Measurements from ENCODE around the gene ADGRV1.
"Not testable (repeated sequence)": the region's sequence is repeated elsewhere in the genome, so short reads cannot be mapped to it uniquely, and the experiment has no call there.

ADGRV1 gene

DNA sequence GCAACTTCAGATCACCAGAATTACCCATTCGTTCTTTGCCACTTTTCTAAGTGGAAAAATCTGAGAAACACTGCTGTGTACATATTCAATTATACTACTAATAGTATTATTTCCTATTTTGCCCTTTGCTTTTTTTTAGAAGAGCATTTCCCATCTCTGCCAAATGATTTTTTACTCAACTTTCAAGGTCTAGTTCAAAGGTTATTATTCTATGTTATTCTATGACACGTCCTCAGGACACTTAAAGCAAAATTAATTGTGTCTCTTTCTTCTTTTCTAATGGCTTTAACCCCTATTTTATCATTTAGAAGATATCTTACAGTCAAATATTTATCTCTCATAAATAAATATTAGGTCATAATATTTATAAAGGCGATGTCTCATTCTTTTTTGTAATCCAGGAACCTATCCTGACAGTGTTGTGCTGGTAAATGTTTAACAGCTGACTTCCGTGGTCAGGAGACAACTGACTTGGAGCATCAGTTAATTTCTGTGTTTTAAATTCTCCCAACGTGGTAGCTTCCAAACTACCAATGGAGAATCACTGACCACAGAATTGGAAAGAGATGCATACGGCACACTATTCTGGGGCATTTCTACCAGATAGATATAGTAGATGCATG lies 449.3 kb downstream of the ADGRV1 start:
- DNase-seq (ENCODE audit: low spot score in 2 of 2), result no peak
- no peak overlapping the region for H3K4me3 Mint-ChIP-seq
- ATAC-seq (replicated peaks; ENCODE audit: extremely low read depth, poor library complexity, severe bottlenecking), result no peak
- H3K27ac Mint-ChIP-seq (ENCODE audit: low read depth), result no peak overlapping the region
- H3K27me3 Mint-ChIP-seq, result peaks cover 44% of the 10 kb centered on the region
- peaks cover under 1% of the 10 kb centered on the region for H3K9me3 Mint-ChIP-seq
- H3K36me3 Mint-ChIP-seq (ENCODE audit: insufficient read depth), result no peaks in the 10 kb centered on the region
- no peaks in the 10 kb centered on the region for H3K4me1 Mint-ChIP-seq

DNA sequence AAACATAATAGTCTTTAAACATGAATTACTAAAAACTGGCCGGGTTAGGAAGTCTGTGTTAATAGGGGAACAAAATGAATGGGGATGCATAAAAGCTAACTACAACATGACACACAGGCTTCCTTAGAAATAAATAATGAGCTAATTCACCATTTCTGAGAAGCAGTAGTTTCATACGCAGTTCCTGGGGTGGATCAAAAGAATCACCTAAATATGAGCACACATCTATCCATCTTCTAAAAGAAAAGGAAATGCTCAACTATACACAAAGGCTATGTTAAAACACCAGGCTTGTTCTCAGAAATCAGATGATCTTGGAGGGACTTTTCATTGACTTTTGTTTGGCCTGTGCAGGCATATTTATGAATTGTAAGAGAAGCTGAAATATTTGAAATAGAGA lies 451.5 kb downstream of the ADGRV1 start:
- no peaks in the 10 kb centered on the region for H3K4me1 Mint-ChIP-seq
- DNase-seq (ENCODE audit: low spot score in 2 of 2) (no peak), ATAC-seq (replicated peaks; ENCODE audit: extremely low read depth, poor library complexity, severe bottlenecking) (no peak)
- H3K27me3 Mint-ChIP-seq, result peaks cover 25% of the 10 kb centered on the region
- peaks cover 8% of the 10 kb centered on the region for H3K9me3 Mint-ChIP-seq
- H3K36me3 Mint-ChIP-seq (ENCODE audit: insufficient read depth), result peaks cover 1% of the 10 kb centered on the region
- H3K4me3 Mint-ChIP-seq, result no peak overlapping the region
- H3K27ac Mint-ChIP-seq (ENCODE audit: low read depth), result no peak overlapping the region

DNA sequence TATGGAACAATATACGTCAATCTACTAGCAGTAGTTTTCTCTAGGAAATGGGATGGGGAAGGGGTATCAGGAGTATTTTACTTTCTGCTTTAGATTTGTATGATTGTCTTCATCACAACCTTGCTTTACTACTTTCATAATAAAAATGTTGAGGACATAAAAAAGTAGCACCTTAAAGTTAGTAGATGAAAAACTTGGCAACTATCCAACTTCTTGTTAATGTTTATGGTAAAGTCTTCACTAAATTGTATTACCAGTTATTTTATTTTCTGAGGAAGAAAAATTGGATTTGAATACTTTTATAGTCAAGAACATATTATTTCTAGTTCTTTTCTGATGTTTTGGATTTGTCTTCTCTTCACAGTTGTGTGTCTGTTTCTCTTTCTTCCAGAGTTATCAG lies 452.4 kb downstream of the ADGRV1 start:
- Mint-ChIP-seq H3K27ac (ENCODE audit: low read depth) (no peak overlapping the region), H3K9me3 (peaks cover 8% of the 10 kb centered on the region), H3K4me1 (no peaks in the 10 kb centered on the region), H3K36me3 (ENCODE audit: insufficient read depth) (peaks cover 1% of the 10 kb centered on the region), H3K4me3 (no peak overlapping the region), H3K27me3 (peaks cover 35% of the 10 kb centered on the region)
- no peak for ATAC-seq (replicated peaks; ENCODE audit: extremely low read depth, poor library complexity, severe bottlenecking)
- DNase-seq (ENCODE audit: low spot score in 2 of 2), result no peak

DNA sequence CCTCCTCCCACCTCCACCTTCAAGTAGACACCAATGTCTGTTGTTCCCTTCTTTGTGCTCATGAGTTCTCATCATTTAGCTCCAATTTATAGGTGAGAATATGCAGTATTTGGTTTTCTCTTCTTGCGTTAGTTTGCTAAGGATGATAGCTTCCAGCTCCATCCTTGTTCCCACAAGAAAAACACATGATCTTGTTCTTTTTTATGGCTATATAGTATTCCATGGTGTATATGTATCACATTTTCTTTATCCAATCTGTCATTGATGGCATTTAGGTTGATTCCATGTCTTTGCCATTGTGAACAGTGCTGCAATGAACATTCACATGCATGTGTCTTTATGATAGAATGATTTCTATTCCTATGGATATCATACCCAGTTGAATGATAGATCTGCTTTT lies 454.3 kb downstream of the ADGRV1 start:
- H3K27me3 Mint-ChIP-seq, result peaks cover 34% of the 10 kb centered on the region
- ATAC-seq (replicated peaks; ENCODE audit: extremely low read depth, poor library complexity, severe bottlenecking); H3K27ac Mint-ChIP-seq (ENCODE audit: low read depth); H3K4me1 Mint-ChIP-seq; H3K9me3 Mint-ChIP-seq; H3K4me3 Mint-ChIP-seq; DNase-seq (ENCODE audit: low spot score in 2 of 2); H3K36me3 Mint-ChIP-seq (ENCODE audit: insufficient read depth): not testable (repeated sequence)

DNA sequence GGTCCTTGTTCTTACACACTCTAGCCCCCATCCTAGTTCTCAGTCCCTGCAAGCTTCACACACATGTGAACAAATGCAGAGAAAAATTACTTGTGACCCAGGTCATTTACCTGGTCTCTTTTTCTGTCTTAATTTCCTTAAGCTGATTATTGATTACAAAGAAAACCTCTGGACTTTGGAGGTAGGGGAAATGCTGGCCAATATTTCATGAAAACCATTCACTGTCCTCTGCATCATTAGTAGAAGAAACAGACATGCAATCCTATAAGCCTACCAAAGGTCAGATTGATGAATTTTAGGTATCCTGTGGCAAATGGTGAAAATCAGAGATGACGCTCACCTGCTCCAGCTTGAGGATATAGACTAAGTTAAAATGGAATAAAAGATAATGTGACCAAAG lies 457.7 kb downstream of the ADGRV1 start:
- Mint-ChIP-seq H3K9me3 (peaks cover 8% of the 10 kb centered on the region), H3K27ac (ENCODE audit: low read depth) (no peak overlapping the region), H3K4me3 (no peak overlapping the region), H3K4me1 (no peaks in the 10 kb centered on the region), H3K27me3 (peaks cover 47% of the 10 kb centered on the region), H3K36me3 (ENCODE audit: insufficient read depth) (peaks cover 1% of the 10 kb centered on the region)
- ATAC-seq (replicated peaks; ENCODE audit: extremely low read depth, poor library complexity, severe bottlenecking), result no peak
- DNase-seq (ENCODE audit: low spot score in 2 of 2), result no peak

DNA sequence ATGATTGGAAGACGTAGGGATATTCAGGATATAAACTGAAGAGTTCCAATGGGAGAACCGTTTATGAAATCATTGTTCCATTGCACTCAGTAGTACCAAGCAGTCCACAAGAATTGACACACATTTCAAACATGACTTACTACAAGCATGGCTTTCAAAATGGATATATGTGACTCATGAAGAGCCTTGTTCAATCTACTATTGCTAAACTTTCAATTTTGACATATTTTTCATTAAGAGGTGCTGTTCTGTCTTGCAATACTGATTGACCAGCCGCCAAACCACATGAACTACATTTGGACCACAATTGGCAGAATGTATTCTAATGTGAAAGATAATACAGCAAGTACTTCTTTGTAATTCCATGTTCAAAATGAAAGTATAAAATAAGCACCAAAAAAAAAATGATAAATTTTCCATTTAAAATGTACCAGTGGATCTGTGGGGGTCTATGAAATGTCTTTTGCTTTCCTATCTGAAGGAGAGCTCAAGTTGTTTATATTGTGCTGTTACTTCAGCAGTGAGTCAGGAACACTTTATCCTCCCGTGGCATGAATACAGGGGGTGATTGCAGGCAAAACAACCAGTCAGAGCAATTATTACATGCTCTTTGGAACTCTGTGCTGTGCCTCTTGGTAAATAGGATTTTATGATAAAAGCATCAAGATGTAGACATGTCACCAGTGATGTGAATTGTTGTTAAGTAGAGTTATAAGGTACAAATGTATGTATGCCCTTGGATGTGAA lies 458.5 kb downstream of the ADGRV1 start:
- H3K4me1 Mint-ChIP-seq, result no peaks in the 10 kb centered on the region
- DNase-seq (ENCODE audit: low spot score in 2 of 2) (no peak), ATAC-seq (replicated peaks; ENCODE audit: extremely low read depth, poor library complexity, severe bottlenecking) (no peak)
- H3K27me3 Mint-ChIP-seq, result peaks cover 39% of the 10 kb centered on the region
- no peak overlapping the region for H3K4me3 Mint-ChIP-seq
- H3K9me3 Mint-ChIP-seq, result peaks cover 8% of the 10 kb centered on the region
- no peak overlapping the region for H3K27ac Mint-ChIP-seq (ENCODE audit: low read depth)
- H3K36me3 Mint-ChIP-seq (ENCODE audit: insufficient read depth), result peaks cover 1% of the 10 kb centered on the region

DNA sequence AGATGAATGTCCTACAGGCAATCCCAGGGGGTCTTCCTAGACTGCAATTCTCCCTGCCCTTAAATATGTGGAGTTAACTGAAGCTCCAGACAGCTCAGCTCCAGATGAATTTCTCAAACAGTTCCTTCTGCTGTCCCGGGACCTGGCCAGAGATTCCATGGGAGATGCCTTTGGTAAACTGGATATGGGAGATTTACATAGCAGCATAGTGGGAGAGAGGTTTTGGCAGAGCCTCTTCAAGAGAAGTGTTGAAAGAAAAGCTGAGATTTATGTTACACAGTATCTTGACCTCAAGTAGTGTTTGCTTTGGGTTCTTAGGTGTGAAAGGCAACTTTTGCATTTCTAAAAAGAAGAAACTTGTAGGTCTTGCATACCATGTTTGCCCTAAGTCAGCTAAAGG lies 459.6 kb downstream of the ADGRV1 start:
- Mint-ChIP-seq H3K4me3 (no peak overlapping the region), H3K27ac (ENCODE audit: low read depth) (no peak overlapping the region), H3K27me3 (peaks cover 35% of the 10 kb centered on the region), H3K36me3 (ENCODE audit: insufficient read depth) (peaks cover 1% of the 10 kb centered on the region), H3K4me1 (no peaks in the 10 kb centered on the region), H3K9me3 (peaks cover 5% of the 10 kb centered on the region)
- no peak for DNase-seq (ENCODE audit: low spot score in 2 of 2)
- no peak for ATAC-seq (replicated peaks; ENCODE audit: extremely low read depth, poor library complexity, severe bottlenecking)

DNA sequence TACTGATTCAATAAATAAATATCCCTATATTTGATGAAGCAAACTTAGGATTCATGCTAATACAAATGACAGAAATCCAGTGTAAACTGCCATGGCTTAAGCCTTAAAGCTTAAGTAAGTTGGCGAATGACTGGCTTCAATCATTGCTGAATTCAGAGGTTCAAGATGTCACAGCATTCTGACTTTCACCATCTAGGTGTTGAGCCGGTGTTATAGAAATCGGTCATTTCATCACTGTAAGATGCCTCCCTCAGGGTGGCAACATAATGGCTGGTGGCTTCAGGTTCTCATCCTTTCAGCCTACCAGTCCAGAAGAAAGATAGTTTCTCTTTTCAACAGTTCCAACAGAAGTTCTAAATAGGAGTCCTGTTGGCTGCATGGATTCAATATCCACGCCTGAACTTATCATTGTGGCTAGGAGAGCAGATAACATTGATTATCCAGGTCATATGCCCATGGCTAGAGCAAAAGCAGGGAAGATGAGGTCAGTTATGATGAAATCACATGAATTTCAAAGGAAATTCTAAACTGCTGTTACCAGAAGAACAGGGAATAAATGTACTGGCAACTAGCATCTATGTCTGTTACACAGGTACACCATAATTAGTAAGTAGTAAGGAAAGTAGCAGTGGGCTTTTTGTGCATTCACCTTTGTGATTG lies 460.2 kb downstream of the ADGRV1 start:
- Mint-ChIP-seq H3K27me3 (peaks cover 35% of the 10 kb centered on the region), H3K36me3 (ENCODE audit: insufficient read depth) (peaks cover 1% of the 10 kb centered on the region), H3K4me1 (no peaks in the 10 kb centered on the region), H3K4me3 (no peak overlapping the region), H3K27ac (ENCODE audit: low read depth) (no peak overlapping the region), H3K9me3 (no peaks in the 10 kb centered on the region)
- DNase-seq (ENCODE audit: low spot score in 2 of 2) (no peak), ATAC-seq (replicated peaks; ENCODE audit: extremely low read depth, poor library complexity, severe bottlenecking) (no peak)

DNA sequence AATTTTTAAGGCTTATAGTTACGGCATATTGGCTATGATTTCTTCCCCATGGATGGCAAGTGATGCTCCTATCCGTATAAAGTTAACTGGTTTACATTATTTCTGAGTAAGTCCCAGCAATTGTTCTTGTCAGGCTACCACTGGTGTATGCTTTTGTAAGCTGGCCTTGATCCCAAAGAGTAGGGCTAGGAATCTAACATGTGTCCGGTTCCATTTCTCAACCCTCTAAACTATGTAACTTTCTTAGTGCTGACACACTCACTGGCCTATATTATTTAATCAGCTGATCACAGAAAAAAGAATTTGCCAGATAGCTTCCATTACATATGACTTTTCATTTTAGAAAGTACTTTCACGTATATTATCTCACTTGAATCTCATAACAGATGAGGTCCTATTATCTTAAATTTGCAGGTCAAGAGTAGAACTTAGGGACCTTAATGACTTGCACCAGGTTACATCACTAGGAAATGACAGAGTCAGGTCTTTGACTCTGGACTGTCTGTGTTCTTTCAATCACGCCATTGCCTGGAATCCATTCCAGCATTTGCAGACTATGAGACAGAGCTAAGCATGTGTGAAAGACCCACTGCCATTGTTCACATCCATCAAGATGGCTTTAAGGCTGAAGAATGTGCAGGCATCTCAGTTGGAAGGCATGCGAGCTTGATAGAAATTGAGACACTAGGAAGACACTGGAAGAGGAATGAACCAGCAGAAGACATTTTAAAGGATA lies 461.6 kb downstream of the ADGRV1 start:
- peaks cover 33% of the 10 kb centered on the region for H3K27me3 Mint-ChIP-seq
- H3K4me1 Mint-ChIP-seq, result no peaks in the 10 kb centered on the region
- no peaks in the 10 kb centered on the region for H3K36me3 Mint-ChIP-seq (ENCODE audit: insufficient read depth)

DNA sequence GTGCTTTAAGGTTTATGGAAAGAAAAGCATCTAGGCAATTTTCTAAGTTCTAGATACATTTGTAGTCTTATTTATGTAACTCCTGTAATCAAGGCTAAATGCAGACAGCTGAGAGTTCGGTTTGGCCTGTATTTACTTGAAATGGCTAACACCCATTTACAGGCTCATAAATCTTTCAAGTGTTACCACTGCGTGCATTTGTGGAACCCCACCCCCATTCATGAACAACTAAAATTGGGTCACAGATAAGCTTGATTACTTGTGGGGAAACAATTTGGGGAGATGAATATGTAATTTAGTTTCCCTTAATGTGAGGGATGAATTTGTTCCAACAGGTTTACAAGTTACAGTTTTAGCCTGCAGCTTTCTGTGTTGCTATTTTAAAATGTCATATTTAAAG lies 463.9 kb downstream of the ADGRV1 start:
- Mint-ChIP-seq H3K9me3 (no peaks in the 10 kb centered on the region), H3K27me3 (peaks cover 14% of the 10 kb centered on the region), H3K27ac (ENCODE audit: low read depth) (no peak overlapping the region), H3K4me1 (no peaks in the 10 kb centered on the region), H3K36me3 (ENCODE audit: insufficient read depth) (no peaks in the 10 kb centered on the region), H3K4me3 (no peak overlapping the region)
- DNase-seq (ENCODE audit: low spot score in 2 of 2), result no peak
- no peak for ATAC-seq (replicated peaks; ENCODE audit: extremely low read depth, poor library complexity, severe bottlenecking)

More for the DNA sequence above, 461.6 kb downstream of the ADGRV1 start:
- Mint-ChIP-seq H3K9me3 (no peaks in the 10 kb centered on the region), H3K27ac (ENCODE audit: low read depth) (no peak overlapping the region), H3K4me3 (no peak overlapping the region)
- ATAC-seq (replicated peaks; ENCODE audit: extremely low read depth, poor library complexity, severe bottlenecking) (no peak), DNase-seq (ENCODE audit: low spot score in 2 of 2) (no peak)

DNA sequence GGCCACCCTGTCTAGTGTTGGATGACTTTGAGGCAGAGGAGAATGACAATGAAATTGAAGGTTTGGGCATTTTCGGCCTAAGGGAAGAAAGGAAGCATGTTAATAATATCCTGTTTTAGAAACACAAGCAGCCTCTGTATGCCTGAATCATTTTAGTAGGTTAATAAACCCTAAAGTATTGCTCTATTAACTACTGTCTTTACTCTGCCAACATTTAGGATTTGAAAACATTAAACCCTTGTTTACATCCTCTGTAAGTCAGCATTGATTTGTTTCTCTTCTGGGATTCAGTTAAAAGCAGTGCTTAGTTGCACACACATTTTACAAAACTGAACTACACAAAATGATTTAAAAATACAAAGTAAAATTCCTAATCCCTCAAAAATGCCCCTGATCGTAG lies 465.6 kb downstream of the ADGRV1 start:
- Mint-ChIP-seq H3K27ac (ENCODE audit: low read depth) (no peak overlapping the region), H3K36me3 (ENCODE audit: insufficient read depth) (no peaks in the 10 kb centered on the region), H3K4me3 (no peak overlapping the region), H3K27me3 (peaks cover 20% of the 10 kb centered on the region), H3K9me3 (no peaks in the 10 kb centered on the region), H3K4me1 (no peaks in the 10 kb centered on the region)
- DNase-seq (ENCODE audit: low spot score in 2 of 2) (no peak), ATAC-seq (replicated peaks; ENCODE audit: extremely low read depth, poor library complexity, severe bottlenecking) (no peak)

DNA sequence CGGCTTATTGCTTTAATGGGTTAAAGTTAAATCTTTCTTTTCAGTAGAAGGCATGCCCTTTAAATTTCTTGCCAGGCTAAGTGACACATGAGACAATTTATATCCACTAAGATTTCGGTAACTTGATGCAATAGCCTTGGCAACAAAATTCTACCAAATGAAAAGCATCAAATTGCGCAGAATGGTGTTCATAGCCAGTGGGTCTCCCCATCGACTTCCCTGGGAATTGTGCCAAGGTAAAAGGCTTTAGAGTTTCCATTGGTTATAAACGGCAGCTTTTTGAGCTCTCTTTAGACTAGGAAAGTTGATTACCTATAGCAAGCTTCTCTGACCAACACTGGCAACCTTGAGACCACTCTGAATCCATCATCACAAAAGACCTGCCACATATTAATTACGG lies 466.1 kb downstream of the ADGRV1 start:
- no peaks in the 10 kb centered on the region for H3K36me3 Mint-ChIP-seq (ENCODE audit: insufficient read depth)
- H3K9me3 Mint-ChIP-seq, result no peaks in the 10 kb centered on the region
- ATAC-seq (replicated peaks; ENCODE audit: extremely low read depth, poor library complexity, severe bottlenecking), result no peak
- H3K4me3 Mint-ChIP-seq, result no peak overlapping the region
- no peak for DNase-seq (ENCODE audit: low spot score in 2 of 2)
- H3K27me3 Mint-ChIP-seq, result peaks cover 15% of the 10 kb centered on the region
- H3K4me1 Mint-ChIP-seq, result no peaks in the 10 kb centered on the region
- H3K27ac Mint-ChIP-seq (ENCODE audit: low read depth), result no peak overlapping the region

Measured in central memory CD8-positive, alpha-beta T cell (primary cell).